NK-92 treated with Interleukin-12 subunit alpha and Interleukin-12 subunit beta, amount 100 ng/mL, for 24 hours (cell line): ENCODE data around the gene ACOT8.

ENCODE experiments used
- DNase-seq: peaks from one replicate; lab custom pipeline; 2025; lab: John Stamatoyannopoulos, UW

The ACOT8 gene

GRCh38 chr20:45792317-45793118 lies 64.7 kb downstream of the ACOT8 start:
- DNase-seq = no peak
